HG03280 (cell line): Measurements from ENCODE around the gene ABCC4.

Experiments used
- ATAC-seq: cut with Tn5 transposase; IDR thresholded peaks from one replicate; pipeline ENCODE4 v1.9.1; 2021; ENCODE audit warnings: mild to moderate bottlenecking, moderate library complexity; ENCODE audit not compliant: unreplicated experiment

The ABCC4 gene

GRCh38 chr13:95075506-95075905, 225.7 kb downstream of the ABCC4 start:
- ATAC-seq, result no peak

GRCh38 chr13:95074820-95075219, 226.4 kb downstream of the ABCC4 start:
- ATAC-seq, result no peak

- no peak for ATAC-seq
Measured at GRCh38 chr13:95073747-95074311, 227.4 kb downstream of the ABCC4 start.

GRCh38 chr13:95067303-95067702, 233.9 kb downstream of the ABCC4 start:
- no peak for ATAC-seq

- no peak for ATAC-seq
Measured at GRCh38 chr13:95060014-95060519, 241.2 kb downstream of the ABCC4 start.

GRCh38 chr13:95059306-95059705, 241.9 kb downstream of the ABCC4 start:
- no peak for ATAC-seq

GRCh38 chr13:95058680-95059079, 242.6 kb downstream of the ABCC4 start:
- no peak for ATAC-seq

- no peak for ATAC-seq
Measured at GRCh38 chr13:95056266-95056665, 245.0 kb downstream of the ABCC4 start.

- ATAC-seq, result peak; percentile 74
Measured at GRCh38 chr13:95050800-95051615, 250.2 kb downstream of the ABCC4 start.

- no peak for ATAC-seq
Measured at GRCh38 chr13:95049772-95050171, 251.5 kb downstream of the ABCC4 start.

- ATAC-seq, result no peak
Measured at GRCh38 chr13:95044452-95045205, 256.6 kb downstream of the ABCC4 start.

GRCh38 chr13:95039415-95039814, 261.8 kb downstream of the ABCC4 start:
- ATAC-seq, result no peak

- ATAC-seq, result no peak
Measured at GRCh38 chr13:95038949-95039348, 262.3 kb downstream of the ABCC4 start.

- ATAC-seq, result no peak
Measured at GRCh38 chr13:95035311-95036109, 265.7 kb downstream of the ABCC4 start.

GRCh38 chr13:95033890-95034289, 267.4 kb downstream of the ABCC4 start:
- peak; percentile 78 for ATAC-seq

GRCh38 chr13:95032121-95032520, 269.1 kb downstream of the ABCC4 start:
- no peak for ATAC-seq

GRCh38 chr13:95030821-95031343, 270.4 kb downstream of the ABCC4 start:
- no peak for ATAC-seq

- ATAC-seq, result no peak
Measured at GRCh38 chr13:95027638-95028037, 273.6 kb downstream of the ABCC4 start.

- no peak for ATAC-seq
Measured at GRCh38 chr13:95025116-95025515, 276.1 kb downstream of the ABCC4 start.

GRCh38 chr13:95023405-95023804, 277.8 kb downstream of the ABCC4 start:
- no peak for ATAC-seq
